Body of pancreas (tissue), 4 donors: ENCODE results near the gene P2RX5. TPM values are rescaled to one million over a fixed set of nuclear protein-coding genes. Genes with fewer than 3 reads are reported as not detected.
A peak's percentile ranks its signal among the peaks of the same experiment; 100 is the strongest.

ENCODE experiments used
- ATAC-seq: fragments of 150-250 bp; one replicate; pipeline ENCODE4 v1.9.1; 2016
- DNase-seq, 4 donors: peaks; one replicate each; pipeline ENCODE4 v3.0.0-alpha.2; 2019
- H3K27ac ChIP-seq, 4 donors: fragments of 200-600 bp; sonication (generic); 1 replicate in 3 of 4; 2 replicates in 1 of 4; pipeline versions ENCODE4 v1.5.1 to v1.6.1; 2016 to 2019; ENCODE audit warnings: mild to moderate bottlenecking in 1 of 4, mixed read lengths in 1 of 4, moderate library complexity in 1 of 4
- H3K27me3 ChIP-seq, 2 donors: fragments of 200-600 bp; sonication (generic); one replicate each; pipeline ENCODE4 v1.6.0; 2016; ENCODE audit warnings: mild to moderate bottlenecking in 1 of 2
- H3K36me3 ChIP-seq, 2 donors: fragments of 200-600 bp; sonication (generic); replicated peaks in 1 of 2; 2 replicates each; pipeline ENCODE4 v1.5.1; 2016; ENCODE audit warnings: low read depth in 2 of 2; ENCODE audit not compliant: insufficient read depth in 1 of 2
- H3K4me1 ChIP-seq: fragments of 200-600 bp; sonication (generic); one replicate; pipeline ENCODE4 v1.6.0; 2016
- H3K4me3 ChIP-seq, 2 donors: fragments of 200-600 bp; sonication (generic); 1 replicate in 1 of 2; 2 replicates in 1 of 2; pipeline ENCODE4 v1.5.1; 2016 to 2019
- H3K9me3 ChIP-seq, 3 donors: fragments of 200-600 bp; sonication (generic); 1 replicate in 2 of 3; 2 replicates in 1 of 3; pipeline ENCODE4 v1.5.1; 2016
- CTCF ChIP-seq, 7 experiments: fragments of 450-650 bp in 4 of 7; fragments of 200-600 bp in 3 of 7; sonication (generic) in 3 of 7; IDR thresholded peaks; one replicate each; pipeline ENCODE4 v1.5.1; 2016 to 2019; ENCODE audit warnings: antibody characterized with exemption in 7 of 7
- POLR2A ChIP-seq, 3 donors: fragments of 450-650 bp; IDR thresholded peaks; one replicate each; pipeline ENCODE4 v1.6.1; 2016; ENCODE audit warnings: antibody characterized with exemption in 3 of 3, mild to moderate bottlenecking in 2 of 3
- WGBS, 2 donors: methylation state at CpG; one replicate each; pipeline ENCODE4 v1.1.5; 2017; 5-methylcytosine and 5-hydroxymethylcytosine counted together
- intact Hi-C: fragments of 100-400 bp; cut with DNase I; formaldehyde crosslinking; loops from one replicate; pipeline ENCODE4 v1.15.1; 2023
- total RNA-seq, 2 donors: library from RNA; depleted of rRNA; stranded (reverse); fragments of >200 nt; gene quantifications; one replicate each; pipeline ENCODE4 v1.1.0, GENCODE V29; 2016

The P2RX5 gene
- total RNA-seq, 2 donors from 2014 or later = 0.52 to 0.99 TPM

- Histone ChIP-seq H3K27ac (no peak overlapping the region), H3K4me3 (no peak overlapping the region), H3K9me3 (no peaks in the 10 kb centered on the region), H3K36me3 (no peaks in the 10 kb centered on the region), H3K4me1 (peaks cover 15% of the 10 kb centered on the region), H3K27me3 (no peaks in the 10 kb centered on the region)
- no peak for TF ChIP-seq CTCF (IDR thresholded peaks at IDR 0.05)
- no peak for TF ChIP-seq POLR2A (IDR thresholded peaks at IDR 0.05)
- DNase-seq (no peak), ATAC-seq (no peak)
- intact Hi-C loops = no loop called here
- WGBS, 2 donors = 55 to 61% methylated on average over 5 to 12 of the region's 12 CpGs
These were observed 1.1 kb upstream of the P2RX5 start for GRCh38 chr17:3697103-3697476.

- H3K9me3 ChIP-seq = no peaks in the 10 kb centered on the region
- peak in 1 of 4 donors; percentile 15 for DNase-seq
- WGBS, 2 donors = 12 to 20% methylated on average over 8 to 17 of the region's 17 CpGs
- ATAC-seq = no peak
- intact Hi-C loops = no loop called here
- no peaks in the 10 kb centered on the region for H3K36me3 ChIP-seq
- TF ChIP-seq CTCF (IDR thresholded peaks at IDR 0.05) (no peak), POLR2A (IDR thresholded peaks at IDR 0.05) (no peak)
- H3K4me3 ChIP-seq = no peak overlapping the region
- H3K27me3 ChIP-seq = peaks cover 0 to 4% of the 10 kb centered on the region in 2 donors
- H3K27ac ChIP-seq = no peak overlapping the region
- peaks cover 15% of the 10 kb centered on the region for H3K4me1 ChIP-seq
These were observed 729 bp downstream of the P2RX5 start for GRCh38 chr17:3695129-3695722.

- Histone ChIP-seq H3K27ac (no peak overlapping the region), H3K4me1 (peaks cover 15% of the 10 kb centered on the region), H3K4me3 (no peak overlapping the region), H3K36me3 (no peaks in the 10 kb centered on the region), H3K9me3 (no peaks in the 10 kb centered on the region), H3K27me3 (peaks cover 0 to 4% of the 10 kb centered on the region in 2 donors)
- DNase-seq = no peak
- ATAC-seq = no peak
- 66 to 70% methylated on average over 9 of the region's 9 CpGs for WGBS, 2 donors
- no peak for TF ChIP-seq CTCF (IDR thresholded peaks at IDR 0.05)
- TF ChIP-seq POLR2A (IDR thresholded peaks at IDR 0.05) = no peak
- intact Hi-C loops = no loop called here
These were observed 2.1 kb downstream of the P2RX5 start for GRCh38 chr17:3693829-3694231.

- Histone ChIP-seq H3K4me1 (peaks cover 15% of the 10 kb centered on the region), H3K4me3 (no peak overlapping the region), H3K27me3 (peaks cover 0 to 4% of the 10 kb centered on the region in 2 donors), H3K9me3 (no peaks in the 10 kb centered on the region), H3K27ac (no peak overlapping the region), H3K36me3 (no peaks in the 10 kb centered on the region)
- TF ChIP-seq CTCF (IDR thresholded peaks at IDR 0.05) = no peak
- intact Hi-C loops = no loop called here
- WGBS, 2 donors = 38 to 41% methylated on average over 4 of the region's 4 CpGs
- ATAC-seq (no peak), DNase-seq (no peak)
These were observed 2.8 kb downstream of the P2RX5 start for GRCh38 chr17:3693141-3693540.

- Histone ChIP-seq H3K36me3 (no peaks in the 10 kb centered on the region), H3K27me3 (peaks cover 0 to 4% of the 10 kb centered on the region in 2 donors), H3K4me3 (no peak overlapping the region), H3K27ac (no peak overlapping the region), H3K9me3 (no peaks in the 10 kb centered on the region), H3K4me1 (peaks cover 15% of the 10 kb centered on the region)
- intact Hi-C loops = no loop called here
- ATAC-seq (no peak), DNase-seq (no peak)
- TF ChIP-seq CTCF (IDR thresholded peaks at IDR 0.05) (no peak), POLR2A (IDR thresholded peaks at IDR 0.05) (no peak)
- WGBS, 2 donors = 74 to 76% methylated on average over 9 of the region's 9 CpGs
These were observed 3.6 kb downstream of the P2RX5 start for GRCh38 chr17:3692346-3692745.
